ENCODE measurements around the gene LAMA3.

DNA sequence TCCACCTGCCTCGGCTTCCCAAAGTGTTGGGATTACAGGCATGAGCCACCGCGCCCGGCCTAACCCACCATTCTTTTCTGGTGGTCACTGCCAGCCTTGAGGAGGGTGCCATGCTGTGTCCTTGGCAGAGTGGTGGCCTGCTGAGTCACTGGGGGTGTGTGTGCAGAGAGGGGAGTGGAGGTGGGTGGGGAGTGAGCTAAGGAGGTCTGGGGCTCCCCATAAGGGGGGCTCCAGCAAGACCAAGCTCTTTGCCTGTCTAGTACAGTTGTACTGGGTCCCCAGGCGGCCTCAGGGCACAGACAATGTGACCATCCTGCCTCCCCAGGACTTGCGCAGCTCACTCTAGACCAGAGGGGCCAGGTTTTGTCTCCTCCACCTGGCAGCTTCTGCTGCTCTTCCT is 36.1 kb downstream of the LAMA3 start:
- TF ChIP-seq, protein P1, sequence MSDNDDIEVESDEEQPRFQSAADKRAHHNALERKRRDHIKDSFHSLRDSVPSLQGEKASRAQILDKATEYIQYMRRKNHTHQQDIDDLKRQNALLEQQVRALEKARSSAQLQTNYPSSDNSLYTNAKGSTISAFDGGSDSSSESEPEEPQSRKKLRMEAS (IDR thresholded peaks at IDR 0.05): no peak
- no peak for TF ChIP-seq YY1 (IDR thresholded peaks at IDR 0.05; ENCODE audit: extremely low read depth, insufficient replicate concordance, low read depth, low read length)
- TF ChIP-seq POLR2AphosphoS5 (IDR thresholded peaks at IDR 0.05; ENCODE audit: low read depth, low read length): no peak
- TF ChIP-seq, protein P2, sequence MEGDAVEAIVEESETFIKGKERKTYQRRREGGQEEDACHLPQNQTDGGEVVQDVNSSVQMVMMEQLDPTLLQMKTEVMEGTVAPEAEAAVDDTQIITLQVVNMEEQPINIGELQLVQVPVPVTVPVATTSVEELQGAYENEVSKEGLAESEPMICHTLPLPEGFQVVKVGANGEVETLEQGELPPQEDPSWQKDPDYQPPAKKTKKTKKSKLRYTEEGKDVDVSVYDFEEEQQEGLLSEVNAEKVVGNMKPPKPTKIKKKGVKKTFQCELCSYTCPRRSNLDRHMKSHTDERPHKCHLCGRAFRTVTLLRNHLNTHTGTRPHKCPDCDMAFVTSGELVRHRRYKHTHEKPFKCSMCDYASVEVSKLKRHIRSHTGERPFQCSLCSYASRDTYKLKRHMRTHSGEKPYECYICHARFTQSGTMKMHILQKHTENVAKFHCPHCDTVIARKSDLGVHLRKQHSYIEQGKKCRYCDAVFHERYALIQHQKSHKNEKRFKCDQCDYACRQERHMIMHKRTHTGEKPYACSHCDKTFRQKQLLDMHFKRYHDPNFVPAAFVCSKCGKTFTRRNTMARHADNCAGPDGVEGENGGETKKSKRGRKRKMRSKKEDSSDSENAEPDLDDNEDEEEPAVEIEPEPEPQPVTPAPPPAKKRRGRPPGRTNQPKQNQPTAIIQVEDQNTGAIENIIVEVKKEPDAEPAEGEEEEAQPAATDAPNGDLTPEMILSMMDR (IDR thresholded peaks at IDR 0.05 in 2 of 3, conservative IDR thresholded peaks at IDR 0.05 in 1 of 3; ENCODE audit: borderline replicate concordance in 1 of 3, insufficient read depth in 1 of 3, low read depth in 2 of 3, low read length in 2 of 3): no peak

Measured in HCT116 (cell line).